Brain microvascular endothelial cell (primary cell): ENCODE measurements around the gene UBASH3A.

Source experiments
- DNase-seq: peaks from one replicate; pipeline ENCODE4 v3.0.0-alpha.2; 2020
- H3K27ac ChIP-seq: fragments of 250-450 bp; sonication (Bioruptor Pico); 2 replicates; pipeline ENCODE4 v1.5.1; 2020; ENCODE audit warnings: mild to moderate bottlenecking, moderate library complexity
- H3K27me3 ChIP-seq: fragments of 250-450 bp; sonication (Bioruptor Pico); replicated peaks from 2 replicates; pipeline ENCODE4 v1.5.1; 2020; ENCODE audit warnings: mild to moderate bottlenecking
- H3K36me3 ChIP-seq: fragments of 250-450 bp; sonication (Bioruptor Pico); replicated peaks from 2 replicates; pipeline ENCODE4 v1.5.1; 2020; ENCODE audit warnings: mild to moderate bottlenecking
- H3K4me3 ChIP-seq: 2 replicates; pipeline ENCODE4 v1.5.1; 2011; ENCODE audit warnings: low read depth, mild to moderate bottlenecking, control low read depth, low read length, moderate library complexity
- CTCF ChIP-seq: IDR thresholded peaks from 2 replicates; pipeline ENCODE4 v1.5.1; 2011; ENCODE audit warnings: low read depth, mild to moderate bottlenecking, moderate library complexity, low read length, control low read depth, inconsistent platforms; ENCODE audit errors: missing control alignments
- in situ Hi-C: cut with HindIII; loops from 2 replicates; pipeline ENCODE4 v1.10.0; 2017; ENCODE audit warnings: low sequenced_read_pairs, low pct_ligation_motif_present

Gene UBASH3A

GRCh38 chr21:42471716-42472330, 68.1 kb downstream of the UBASH3A start:
- no peak for TF ChIP-seq CTCF
- Histone ChIP-seq H3K36me3 (no peaks in the 10 kb centered on the region), H3K4me3 (no peak overlapping the region), H3K27me3 (no peaks in the 10 kb centered on the region), H3K27ac (no peak overlapping the region)
- in situ Hi-C loops: no loop called here
- no peak for DNase-seq

- no peaks in the 10 kb centered on the region for H3K36me3 ChIP-seq
- no peaks in the 10 kb centered on the region for H3K27me3 ChIP-seq
- in situ Hi-C loops: no loop called here
- no peak for DNase-seq
- no peak overlapping the region for H3K27ac ChIP-seq
- no peak overlapping the region for H3K4me3 ChIP-seq
- TF ChIP-seq CTCF: no peak
These were observed 68.8 kb downstream of the UBASH3A start for GRCh38 chr21:42472521-42472920.

GRCh38 chr21:42473498-42474042, 69.9 kb downstream of the UBASH3A start:
- no peak for DNase-seq
- in situ Hi-C loops: no loop called here
- no peaks in the 10 kb centered on the region for H3K27me3 ChIP-seq

GRCh38 chr21:42474043-42474831, 70.5 kb downstream of the UBASH3A start:
- no peak overlapping the region for H3K27ac ChIP-seq
- TF ChIP-seq CTCF: no peak
- in situ Hi-C loops: no loop called here
- no peak for DNase-seq
- H3K36me3 ChIP-seq: no peaks in the 10 kb centered on the region
- no peak overlapping the region for H3K4me3 ChIP-seq
- H3K27me3 ChIP-seq: no peaks in the 10 kb centered on the region

More at GRCh38 chr21:42473498-42474042, 69.9 kb downstream of the UBASH3A start:
- no peak for TF ChIP-seq CTCF
- Histone ChIP-seq H3K36me3 (no peaks in the 10 kb centered on the region), H3K4me3 (no peak overlapping the region), H3K27ac (no peak overlapping the region)

GRCh38 chr21:42475036-42475435, 71.3 kb downstream of the UBASH3A start:
- TF ChIP-seq CTCF: no peak
- Histone ChIP-seq H3K27ac (no peak overlapping the region), H3K27me3 (no peaks in the 10 kb centered on the region), H3K36me3 (no peaks in the 10 kb centered on the region), H3K4me3 (no peak overlapping the region)
- no peak for DNase-seq
- in situ Hi-C loops: no loop called here
